HG03039 (cell line): Measurements from ENCODE around the gene DERL2.
"Not testable (repeated sequence)": the region's sequence is repeated elsewhere in the genome, so short reads cannot be mapped to it uniquely, and the experiment has no call there.

ENCODE experiments used
- ATAC-seq: cut with Tn5 transposase; IDR thresholded peaks from one replicate; pipeline ENCODE4 v1.9.1; 2021; ENCODE audit warnings: mild to moderate bottlenecking, moderate library complexity; ENCODE audit not compliant: unreplicated experiment

DERL2 gene

DNA sequence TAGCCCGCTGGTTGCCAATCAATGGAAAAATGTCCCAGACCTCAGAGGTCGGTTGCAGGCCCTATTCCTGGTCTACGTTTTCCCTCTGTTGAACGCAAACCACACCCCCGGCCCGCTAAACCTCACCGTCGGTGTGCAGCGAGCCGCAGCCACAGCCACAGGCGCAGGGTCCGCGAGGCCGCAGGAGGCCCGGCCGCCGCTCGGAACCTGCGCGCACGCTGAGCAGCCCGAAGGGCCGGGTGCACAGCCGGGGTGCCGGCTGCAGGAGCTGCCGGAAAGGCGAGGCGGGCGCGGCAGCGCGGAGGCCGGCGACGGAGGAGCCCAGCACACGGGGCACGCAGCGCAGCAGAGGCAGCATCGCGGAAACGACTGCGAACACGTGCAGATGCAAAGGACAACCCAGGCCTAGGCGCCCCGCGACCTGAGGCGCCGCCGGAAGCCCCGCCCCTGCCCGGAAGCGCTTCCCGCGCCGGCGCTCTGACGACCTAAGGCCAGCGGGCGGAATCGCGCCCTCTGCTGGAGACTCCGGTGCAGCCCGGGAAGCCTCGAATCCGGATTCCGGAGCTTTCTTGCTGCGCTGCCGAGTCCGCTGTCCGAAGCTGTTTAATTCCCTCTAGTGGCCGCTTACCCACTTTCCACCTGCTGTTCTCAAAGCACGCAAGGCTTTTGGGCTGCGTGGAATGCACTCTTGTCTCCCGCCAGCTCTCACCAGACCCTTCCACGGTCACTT is 47.1 kb downstream of the DERL2 start, which contains the start of gene C1QBP:
Gene C1QBP, minus strand, starts transcription at position 440 of the 730 bp plus-strand sequence. Its CDS starts 82 bp downstream, at position 358.
- peak; percentile 73 for ATAC-seq

DNA sequence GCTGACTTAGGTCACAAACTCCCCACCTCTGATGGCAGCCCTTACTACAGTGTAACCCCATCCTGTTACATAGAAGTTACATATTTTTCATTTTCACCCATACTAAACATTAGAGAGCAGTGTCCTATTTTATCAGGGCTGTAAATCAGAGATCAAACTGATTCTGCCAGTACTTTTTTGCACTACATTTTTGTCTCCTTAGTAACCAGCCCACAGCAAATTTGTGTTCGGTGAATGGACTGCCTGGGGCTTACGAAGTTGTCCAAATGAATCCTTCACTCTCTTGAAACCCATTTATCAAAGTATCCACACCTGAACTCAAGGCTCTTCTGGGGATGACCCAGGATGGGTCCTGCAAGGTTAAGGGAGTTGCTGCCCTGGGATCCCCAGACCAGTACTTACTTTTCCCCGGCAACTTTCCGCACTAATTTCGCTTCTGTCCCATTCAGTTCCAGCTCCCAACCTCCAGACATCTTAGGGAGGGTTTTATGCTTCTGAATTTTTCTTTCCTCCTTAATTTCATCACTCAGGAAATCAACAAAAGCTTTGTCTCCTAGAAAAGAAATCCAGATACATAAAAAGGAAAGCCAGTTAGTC is 48.2 kb downstream of the DERL2 start:
- no peak for ATAC-seq

- ATAC-seq, result not testable (repeated sequence)
Observed at GRCh38 chr17:5435781-5436315, 50.1 kb downstream of the DERL2 start.

DNA sequence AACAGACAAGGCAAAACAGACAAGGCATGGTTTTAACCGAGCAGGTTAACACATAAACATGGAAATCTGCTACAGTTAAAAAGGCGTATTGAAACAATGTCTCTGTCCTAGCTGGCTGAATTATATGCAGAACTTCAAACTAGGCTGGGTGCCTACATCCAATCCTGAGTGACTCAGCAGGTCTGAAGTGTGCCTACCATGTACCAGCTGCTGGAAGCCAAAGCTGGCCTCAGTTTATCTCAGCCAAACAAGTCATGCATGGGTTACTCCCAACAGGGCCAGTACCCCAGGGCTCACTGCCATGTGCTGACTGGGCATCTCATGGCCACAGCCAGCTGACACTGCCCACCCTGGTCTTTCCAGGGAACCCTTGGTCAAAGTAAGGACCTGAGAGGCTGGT is 51.0 kb downstream of the DERL2 start:
- no peak for ATAC-seq

GRCh38 chr17:5431949-5432556 is 53.9 kb downstream of the DERL2 start:
- no peak for ATAC-seq

GRCh38 chr17:5431234-5431633 is 54.7 kb downstream of the DERL2 start:
- ATAC-seq, result not testable (repeated sequence)

DNA sequence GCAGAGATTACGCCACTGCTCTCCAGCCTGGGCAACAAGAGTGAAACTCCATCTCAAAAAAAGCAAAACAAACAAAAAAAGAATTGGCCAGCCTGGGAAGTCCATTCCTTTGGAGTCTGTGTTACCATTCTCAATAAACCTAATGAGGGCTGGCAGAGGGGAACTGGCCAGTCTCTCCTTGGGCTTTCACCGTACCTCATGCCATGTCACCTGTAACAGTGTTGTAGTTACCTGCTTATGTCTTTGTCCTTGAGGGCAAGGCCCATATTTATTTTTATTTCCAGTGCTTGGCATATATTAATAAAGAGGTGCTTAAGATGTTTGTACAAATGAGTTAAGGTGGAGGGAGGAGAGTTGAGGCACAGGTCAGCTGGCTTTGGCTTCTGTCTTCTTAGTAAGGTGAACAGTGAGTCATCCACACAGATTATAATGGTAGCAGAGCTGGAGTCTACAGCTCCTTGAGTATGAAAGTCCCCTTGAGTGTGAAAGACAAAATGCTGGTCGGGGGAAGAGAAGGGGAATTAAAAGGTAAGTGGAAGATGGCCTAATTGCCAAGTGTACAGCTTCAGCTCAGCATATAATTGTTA is 55.5 kb downstream of the DERL2 start:
- no peak for ATAC-seq

- ATAC-seq, result no peak
Observed at GRCh38 chr17:5429191-5429887, 56.6 kb downstream of the DERL2 start.

DNA sequence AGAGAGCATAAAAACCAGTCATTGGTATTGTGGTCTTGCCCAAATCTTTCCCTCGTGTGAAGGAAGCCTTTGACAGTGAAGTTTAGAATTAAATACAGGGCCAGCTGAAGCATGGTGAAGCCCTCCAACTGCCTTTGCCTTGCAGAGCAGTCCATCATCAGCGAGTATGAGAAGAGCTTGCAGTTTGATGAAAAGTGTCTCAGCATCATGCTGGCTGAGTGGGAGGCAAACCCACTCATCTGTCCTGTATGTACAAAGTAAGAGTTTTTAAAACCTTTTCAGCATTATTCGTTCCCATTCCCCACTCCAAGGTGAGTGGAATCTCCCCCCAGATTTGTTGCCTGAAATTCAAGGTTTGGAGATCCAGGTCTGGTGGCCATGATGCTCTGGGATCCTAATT is 60.2 kb downstream of the DERL2 start:
- ATAC-seq, result no peak

DNA sequence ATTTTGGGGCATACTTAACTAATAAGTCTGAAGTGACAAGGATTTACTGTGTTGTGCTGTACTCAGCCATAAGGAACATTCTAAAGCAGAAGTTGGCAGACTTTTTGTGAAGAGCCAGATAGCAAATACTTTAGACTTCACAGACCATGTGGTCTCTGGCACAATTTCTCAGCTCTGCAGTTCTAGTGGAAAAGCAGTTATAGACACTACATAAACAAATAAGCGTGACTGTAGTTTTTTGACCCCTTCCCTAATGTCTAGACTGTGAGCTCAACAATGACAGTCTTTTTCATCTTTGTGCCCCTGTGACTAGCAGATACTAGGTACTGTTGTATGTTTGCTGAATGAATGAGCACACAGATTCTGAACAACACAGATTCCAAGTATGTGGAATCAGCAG is 61.1 kb downstream of the DERL2 start:
- no peak for ATAC-seq

DNA sequence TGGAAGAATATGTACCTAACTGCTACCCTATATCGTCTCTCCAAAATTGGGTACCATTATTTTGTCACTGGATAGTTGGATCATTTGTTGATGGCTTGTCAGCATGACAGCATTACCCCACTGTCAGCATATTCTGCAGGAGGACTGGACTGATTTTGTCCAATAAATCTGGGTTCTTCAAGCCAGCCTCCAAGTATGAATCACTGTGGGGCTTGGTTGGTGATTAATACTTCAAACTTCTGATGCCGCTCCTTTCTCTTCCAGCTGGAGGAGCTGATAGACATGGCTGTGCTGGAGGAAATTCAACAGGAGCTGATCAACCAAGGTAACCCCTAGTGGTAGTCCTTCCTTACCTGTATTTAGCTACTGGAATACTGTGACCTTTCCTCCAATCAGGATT is 63.5 kb downstream of the DERL2 start:
- no peak for ATAC-seq
